CD4-positive, alpha-beta T cell (primary cell): Measurements from ENCODE around the gene NAPB. TPM values are rescaled to one million over a fixed set of nuclear protein-coding genes. Genes with fewer than 3 reads are reported as not detected.

Experiments used
- ATAC-seq: fragments of 200-7000 bp; cut with Tn5 transposase; one replicate; pipeline ENCODE4 v1.10.0; 2022; ENCODE audit warnings: mild to moderate bottlenecking; ENCODE audit not compliant: poor library complexity
- CTCF ChIA-PET: fragments of 350-600 bp; sonication (Branson Sonifier 250); formaldehyde crosslinking; loops from one replicate; lab custom pipeline; 2021; ENCODE audit warnings: antibody characterized with exemption, inconsistent platforms; lab: Charles Lee
- POLR2A ChIA-PET: fragments of 350-600 bp; sonication (Branson Sonifier 250); formaldehyde crosslinking; loops from one replicate; lab custom pipeline; 2021; ENCODE audit warnings: antibody characterized with exemption, inconsistent platforms; lab: Charles Lee
- DNase-seq, 14 experiments: peaks; one replicate each; pipeline ENCODE4 v3.0.0-alpha.2; 2013 to 2020; ENCODE audit warnings: mixed read lengths in 2 of 14
- H3K27ac ChIP-seq, 2 donors: one replicate each; pipeline versions ENCODE4 v1.5.1 to v1.7.0; 2013; ENCODE audit warnings: low read length in 2 of 2, low read depth in 1 of 2, mild to moderate bottlenecking in 1 of 2
- H3K27me3 ChIP-seq, 2 experiments: 1 replicate in 1 of 2; 2 replicates in 1 of 2; pipeline versions ENCODE4 v1.6.1 to v1.7.0; 2013; ENCODE audit warnings: low read length in 2 of 2, control low read depth in 1 of 2, mild to moderate bottlenecking in 1 of 2, moderate library complexity in 1 of 2; ENCODE audit not compliant: insufficient read depth in 2 of 2, control insufficient read depth in 1 of 2
- H3K36me3 ChIP-seq: one replicate; pipeline ENCODE4 v1.6.1; 2013; ENCODE audit warnings: low read length, control low read depth; ENCODE audit not compliant: insufficient read depth
- H3K4me1 ChIP-seq: one replicate; pipeline ENCODE4 v1.6.1; 2013; ENCODE audit warnings: low read length, control low read depth; ENCODE audit not compliant: insufficient read depth
- H3K4me3 ChIP-seq: one replicate; pipeline ENCODE4 v1.5.1; 2013; ENCODE audit warnings: mild to moderate bottlenecking, low read length, moderate library complexity
- H3K9me3 ChIP-seq, 2 experiments: 1 replicate in 1 of 2; 2 replicates in 1 of 2; pipeline versions ENCODE4 v1.6.1 to v1.7.0; 2013; ENCODE audit warnings: low read length in 2 of 2, mild to moderate bottlenecking in 2 of 2, control low read depth in 1 of 2, moderate library complexity in 1 of 2; ENCODE audit not compliant: control insufficient read depth in 1 of 2, insufficient read depth in 1 of 2
- H3K27ac Mint-ChIP-seq: one replicate; pipeline ENCODE4 v1.8.0; 2020; ENCODE audit warnings: mixed read lengths
- H3K27me3 Mint-ChIP-seq: one replicate; pipeline ENCODE4 v1.8.0; 2021; ENCODE audit warnings: mixed read lengths
- H3K36me3 Mint-ChIP-seq: one replicate; pipeline ENCODE4 v1.8.0; 2021; ENCODE audit warnings: low read depth, mixed read lengths
- H3K4me1 Mint-ChIP-seq: one replicate; pipeline ENCODE4 v1.8.0; 2021; ENCODE audit warnings: low read depth, mixed read lengths
- H3K4me3 Mint-ChIP-seq: one replicate; pipeline ENCODE4 v1.8.0; 2020; ENCODE audit warnings: mild to moderate bottlenecking, mixed read lengths
- H3K9me3 Mint-ChIP-seq: one replicate; pipeline ENCODE4 v1.8.0; 2020; ENCODE audit warnings: mixed read lengths
- CTCF ChIP-seq: fragments of 200-600 bp; IDR thresholded peaks from one replicate; pipeline ENCODE4 v1.8.0; 2022; ENCODE audit warnings: antibody characterized with exemption, mild to moderate bottlenecking
- intact Hi-C, 2 experiments: fragments of 100-400 bp; cut with DNase I in 1 of 2; cut with micrococcal nuclease in 1 of 2; formaldehyde crosslinking; loops; one replicate each; pipeline versions ENCODE4 v1.15.1 to v1.9.0; 2023 to 2025; cut with DNase I, micrococcal nuclease
- total RNA-seq, 174 experiments: library from RNA in 2 of 174; stranded (reverse) in 2 of 174; gene quantifications; one replicate each; pipeline ENCODE4 v1.2.3 and lab custom pipeline; 2021 to 2026

NAPB gene
- total RNA-seq, 2 experiments from 2014 or later, result 7.5 to 8.9 TPM

DNA sequence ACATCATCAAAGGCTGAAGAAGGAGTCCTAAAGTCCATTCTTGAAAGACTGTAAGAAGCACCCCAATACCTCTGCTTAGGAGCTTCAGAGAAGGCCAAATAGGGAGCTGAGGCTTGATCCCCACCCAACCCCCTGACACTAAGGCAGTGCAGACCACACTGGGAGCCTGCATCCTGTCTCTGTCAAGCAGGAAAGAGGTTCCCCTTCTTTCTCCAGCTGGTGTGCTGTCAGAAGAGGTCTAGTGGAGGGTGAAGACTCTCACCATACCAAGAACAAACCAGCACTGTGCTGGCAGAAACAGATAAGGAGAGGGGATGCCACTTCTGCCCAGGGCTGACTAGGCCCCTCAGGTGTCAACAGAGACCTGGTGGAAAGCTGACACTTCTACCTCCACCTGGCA lies 39.4 kb downstream of the NAPB start:
- Mint-ChIP-seq H3K4me3 (no peak overlapping the region), H3K9me3 (no peaks in the 10 kb centered on the region), H3K4me1 (peaks cover 7% of the 10 kb centered on the region), H3K27ac (no peak overlapping the region), H3K36me3 (peaks cover 70% of the 10 kb centered on the region), H3K27me3 (no peaks in the 10 kb centered on the region)
- Histone ChIP-seq H3K4me1 (no peaks in the 10 kb centered on the region), H3K27me3 (no peaks in the 10 kb centered on the region), H3K4me3 (no peak overlapping the region), H3K27ac (no peak overlapping the region), H3K36me3 (peaks cover 26% of the 10 kb centered on the region), H3K9me3 (no peaks in the 10 kb centered on the region)
- POLR2A ChIA-PET, result no interaction called here
- intact Hi-C loops, result no loop called here
- DNase-seq (no peak), ATAC-seq (no peak)
- no peak for TF ChIP-seq CTCF
- CTCF ChIA-PET, result no interaction called here

DNA sequence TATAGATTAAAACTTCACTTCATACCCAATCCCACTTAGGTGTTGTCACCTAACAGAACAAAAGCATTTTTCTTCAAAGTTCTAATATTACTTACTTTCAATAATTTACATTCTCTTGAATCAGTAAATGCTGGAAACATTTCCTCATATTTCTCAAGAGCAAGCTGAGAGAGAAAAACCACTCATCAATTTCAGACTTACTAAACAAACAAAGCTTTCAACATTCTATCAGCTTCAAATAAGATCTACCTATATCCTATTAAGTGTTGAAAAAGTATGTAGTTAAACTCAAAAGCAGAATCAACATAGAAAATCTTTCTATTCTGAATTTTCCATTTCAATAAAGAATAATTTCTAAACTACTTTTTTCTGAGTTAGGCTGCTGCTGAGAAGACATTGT lies 41.5 kb downstream of the NAPB start:
- intact Hi-C loops, result no loop called here
- Mint-ChIP-seq H3K36me3 (peaks cover 71% of the 10 kb centered on the region), H3K4me3 (no peak overlapping the region), H3K27me3 (no peaks in the 10 kb centered on the region), H3K27ac (no peak overlapping the region), H3K9me3 (no peaks in the 10 kb centered on the region), H3K4me1 (peaks cover 7% of the 10 kb centered on the region)
- DNase-seq, result no peak
- Histone ChIP-seq H3K36me3 (peaks cover 34% of the 10 kb centered on the region), H3K27ac (no peak overlapping the region), H3K27me3 (no peaks in the 10 kb centered on the region), H3K4me1 (no peaks in the 10 kb centered on the region), H3K9me3 (no peaks in the 10 kb centered on the region), H3K4me3 (no peak overlapping the region)
- ChIA-PET CTCF (interaction anchor here (0.8 kb wide), 1 partner anchor 20 kb away, joined by 3 read pairs; no protein-coding TSS in a partner anchor), POLR2A (no interaction called here)
- ATAC-seq, result no peak
- no peak for TF ChIP-seq CTCF

- no peaks in the 10 kb centered on the region for H3K27me3 ChIP-seq
- H3K9me3 ChIP-seq, result no peaks in the 10 kb centered on the region
- no peaks in the 10 kb centered on the region for H3K27me3 Mint-ChIP-seq
- intact Hi-C loops, result no loop called here
- CTCF ChIA-PET, result no interaction called here
- no peak overlapping the region for H3K27ac Mint-ChIP-seq
- POLR2A ChIA-PET, result interaction anchor here (1.0 to 1.5 kb wide), 2 partner anchors 26 to 45 kb away, joined by 4 to 5 read pairs; partner anchors contain the start of gene NAPB
- peaks cover 87% of the 10 kb centered on the region for H3K36me3 Mint-ChIP-seq
- peaks cover 48% of the 10 kb centered on the region for H3K36me3 ChIP-seq
- no peak for DNase-seq
- H3K9me3 Mint-ChIP-seq, result no peaks in the 10 kb centered on the region
- ATAC-seq, result no peak
- no peak overlapping the region for H3K4me3 ChIP-seq
- no peaks in the 10 kb centered on the region for H3K4me1 ChIP-seq
- no peak overlapping the region for H3K4me3 Mint-ChIP-seq
- H3K4me1 Mint-ChIP-seq, result no peaks in the 10 kb centered on the region
- H3K27ac ChIP-seq, result no peak overlapping the region
- no peak for TF ChIP-seq CTCF
Measured at GRCh38 chr20:23375827-23376226, 45.5 kb downstream of the NAPB start.
